ENCODE measurements around the gene ADAMTS3.

- TF ChIP-seq, protein P1, sequence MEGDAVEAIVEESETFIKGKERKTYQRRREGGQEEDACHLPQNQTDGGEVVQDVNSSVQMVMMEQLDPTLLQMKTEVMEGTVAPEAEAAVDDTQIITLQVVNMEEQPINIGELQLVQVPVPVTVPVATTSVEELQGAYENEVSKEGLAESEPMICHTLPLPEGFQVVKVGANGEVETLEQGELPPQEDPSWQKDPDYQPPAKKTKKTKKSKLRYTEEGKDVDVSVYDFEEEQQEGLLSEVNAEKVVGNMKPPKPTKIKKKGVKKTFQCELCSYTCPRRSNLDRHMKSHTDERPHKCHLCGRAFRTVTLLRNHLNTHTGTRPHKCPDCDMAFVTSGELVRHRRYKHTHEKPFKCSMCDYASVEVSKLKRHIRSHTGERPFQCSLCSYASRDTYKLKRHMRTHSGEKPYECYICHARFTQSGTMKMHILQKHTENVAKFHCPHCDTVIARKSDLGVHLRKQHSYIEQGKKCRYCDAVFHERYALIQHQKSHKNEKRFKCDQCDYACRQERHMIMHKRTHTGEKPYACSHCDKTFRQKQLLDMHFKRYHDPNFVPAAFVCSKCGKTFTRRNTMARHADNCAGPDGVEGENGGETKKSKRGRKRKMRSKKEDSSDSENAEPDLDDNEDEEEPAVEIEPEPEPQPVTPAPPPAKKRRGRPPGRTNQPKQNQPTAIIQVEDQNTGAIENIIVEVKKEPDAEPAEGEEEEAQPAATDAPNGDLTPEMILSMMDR (IDR thresholded peaks at IDR 0.05) = no peak
- no peak for TF ChIP-seq EP300 (IDR thresholded peaks at IDR 0.05)
Observed at GRCh38 chr4:72365016-72365415, 204.0 kb downstream of the ADAMTS3 start.

Data from stomach (tissue), 4 donors.